ENCODE measurements around the gene DPP6. TPM values are rescaled to one million over a fixed set of nuclear protein-coding genes. Genes with fewer than 3 reads are reported as not detected.

The DPP6 gene
- total and polyA plus RNA-seq, 9 donors = 0.22 to 3.9 (median 1.3) TPM; not detected in 1

GRCh38 chr7:154759989-154760388, 707.8 kb downstream of the DPP6 start:
- no peaks in the 10 kb centered on the region for H3K4me1 ChIP-seq (ENCODE audit: insufficient read depth)
- H3K27ac ChIP-seq = no peak overlapping the region
- no peaks in the 10 kb centered on the region for H3K36me3 ChIP-seq
- 61 to 79% (median 65%) methylated on average over 6 of the region's 6 CpGs for WGBS, 3 donors
- intact Hi-C loops (cut with DNase I) = no loop called here
- TF ChIP-seq CTCF (IDR thresholded peaks at IDR 0.05) = no peak
- no peak for TF ChIP-seq POLR2A (IDR thresholded peaks at IDR 0.05)
- no peak for TF ChIP-seq EP300 (IDR thresholded peaks at IDR 0.05)
- DNase-seq = no peak
- no peaks in the 10 kb centered on the region for H3K9me3 ChIP-seq
- no peak overlapping the region for H3K4me3 ChIP-seq
- H3K27me3 ChIP-seq = no peaks in the 10 kb centered on the region

GRCh38 chr7:154765118-154765517, 712.9 kb downstream of the DPP6 start:
- H3K27ac ChIP-seq = no peak overlapping the region
- H3K36me3 ChIP-seq = no peaks in the 10 kb centered on the region
- no peaks in the 10 kb centered on the region for H3K9me3 ChIP-seq
- H3K27me3 ChIP-seq = no peaks in the 10 kb centered on the region
- WGBS, 3 donors = 86 to 92% (median 87%) methylated on average over 1 of the region's 1 CpG
- no peaks in the 10 kb centered on the region for H3K4me1 ChIP-seq (ENCODE audit: insufficient read depth)
- intact Hi-C loops (cut with DNase I) = loop anchor here in 1 of 4 donors (2.0 kb wide), 1 partner anchor 56 kb away; no protein-coding TSS in a partner anchor
- no peak overlapping the region for H3K4me3 ChIP-seq
- DNase-seq = no peak
- TF ChIP-seq EP300 (IDR thresholded peaks at IDR 0.05) (no peak), CTCF (IDR thresholded peaks at IDR 0.05) (no peak), POLR2A (IDR thresholded peaks at IDR 0.05) (no peak)

GRCh38 chr7:154767142-154767541, 714.9 kb downstream of the DPP6 start:
- no peak overlapping the region for H3K27ac ChIP-seq
- WGBS, 3 donors = 73 to 82% (median 78%) methylated on average over 10 of the region's 10 CpGs
- H3K4me3 ChIP-seq = no peak overlapping the region
- DNase-seq = no peak
- no peaks in the 10 kb centered on the region for H3K36me3 ChIP-seq
- no peaks in the 10 kb centered on the region for H3K27me3 ChIP-seq
- no peaks in the 10 kb centered on the region for H3K4me1 ChIP-seq (ENCODE audit: insufficient read depth)
- no peak for TF ChIP-seq CTCF (IDR thresholded peaks at IDR 0.05)
- no peak for TF ChIP-seq EP300 (IDR thresholded peaks at IDR 0.05)
- no peak for TF ChIP-seq POLR2A (IDR thresholded peaks at IDR 0.05)
- no peaks in the 10 kb centered on the region for H3K9me3 ChIP-seq
- intact Hi-C loops (cut with DNase I) = no loop called here

GRCh38 chr7:154767821-154768415, 715.7 kb downstream of the DPP6 start:
- no peak for TF ChIP-seq POLR2A (IDR thresholded peaks at IDR 0.05)
- TF ChIP-seq EP300 (IDR thresholded peaks at IDR 0.05) = no peak
- no peak for TF ChIP-seq CTCF (IDR thresholded peaks at IDR 0.05)
- H3K36me3 ChIP-seq = no peaks in the 10 kb centered on the region
- WGBS, 3 donors = 68 to 78% (median 70%) methylated on average over 9 of the region's 9 CpGs
- H3K4me3 ChIP-seq = no peak overlapping the region
- intact Hi-C loops (cut with DNase I) = no loop called here
- no peaks in the 10 kb centered on the region for H3K27me3 ChIP-seq
- no peak for DNase-seq
- no peak overlapping the region for H3K27ac ChIP-seq
- no peaks in the 10 kb centered on the region for H3K4me1 ChIP-seq (ENCODE audit: insufficient read depth)
- H3K9me3 ChIP-seq = no peaks in the 10 kb centered on the region

All from ovary (tissue), 9 donors.